Natural killer cell (primary cell): Measurements from ENCODE around the gene SLC25A41. TPM values are rescaled to one million over a fixed set of nuclear protein-coding genes. Genes with fewer than 3 reads are reported as not detected.

Source experiments
- ATAC-seq, 3 donors: fragments of 150-1000 bp in 2 of 3; fragments of 200-7000 bp in 1 of 3; cut with Tn5 transposase; 1 replicate in 1 of 3; 2 replicates in 2 of 3; pipeline ENCODE4 v1.10.0; 2021; ENCODE audit warnings: mild to moderate bottlenecking in 2 of 3, moderate library complexity in 2 of 3
- DNase-seq, 2 donors: peaks; one replicate each; pipeline versions ENCODE4 v3.0.0 to v3.0.0-alpha.2; 2013 to 2021; ENCODE audit warnings: mixed read lengths in 1 of 2
- H3K27ac ChIP-seq: one replicate; pipeline ENCODE4 v1.5.1; 2013; ENCODE audit warnings: mild to moderate bottlenecking, low read length
- H3K27me3 ChIP-seq: one replicate; pipeline ENCODE4 v1.6.1; 2013; ENCODE audit warnings: low read length; ENCODE audit not compliant: control insufficient read depth, insufficient read depth
- H3K36me3 ChIP-seq: one replicate; pipeline ENCODE4 v1.6.1; 2013; ENCODE audit warnings: low read length; ENCODE audit not compliant: control insufficient read depth, insufficient read depth
- H3K4me1 ChIP-seq: one replicate; pipeline ENCODE4 v1.6.1; 2013; ENCODE audit warnings: low read length; ENCODE audit not compliant: control insufficient read depth, insufficient read depth
- H3K4me3 ChIP-seq: one replicate; pipeline ENCODE4 v1.5.1; 2013; ENCODE audit warnings: low read length
- H3K9me3 ChIP-seq: one replicate; pipeline ENCODE4 v1.6.1; 2013; ENCODE audit warnings: low read length; ENCODE audit not compliant: control insufficient read depth, insufficient read depth
- H3K27ac Mint-ChIP-seq, 2 donors: one replicate each; pipeline ENCODE4 v1.8.0; 2022; ENCODE audit warnings: mild to moderate bottlenecking in 2 of 2, mixed read lengths in 2 of 2, moderate library complexity in 1 of 2
- H3K27me3 Mint-ChIP-seq, 2 donors: one replicate each; pipeline ENCODE4 v1.8.0; 2022; ENCODE audit warnings: low read depth in 2 of 2, mixed read lengths in 2 of 2
- H3K36me3 Mint-ChIP-seq: one replicate; pipeline ENCODE4 v1.8.0; 2022; ENCODE audit warnings: mixed read lengths
- H3K4me1 Mint-ChIP-seq, 2 donors: one replicate each; pipeline ENCODE4 v1.8.0; 2022; ENCODE audit warnings: mixed read lengths in 2 of 2
- H3K4me3 Mint-ChIP-seq: one replicate; pipeline ENCODE4 v1.8.0; 2022; ENCODE audit warnings: mild to moderate bottlenecking, moderate library complexity, mixed read lengths
- H3K9me3 Mint-ChIP-seq, 2 donors: one replicate each; pipeline ENCODE4 v1.8.0; 2022; ENCODE audit warnings: mixed read lengths in 2 of 2
- WGBS: methylation state at CpG from one replicate; pipeline ENCODE4 v1.1.7; 2013; ENCODE audit warnings: missing lambda C conversion rate; ENCODE audit not compliant: insufficient coverage; 5-methylcytosine and 5-hydroxymethylcytosine counted together
- intact Hi-C: fragments of 100-400 bp; cut with micrococcal nuclease; formaldehyde crosslinking; loops from one replicate; pipeline ENCODE4 v1.14.2; 2022
- total RNA-seq, 4 donors: library from RNA; stranded (reverse); fragments of 120-200 nt in 1 of 4; gene quantifications; one replicate each; pipeline versions ENCODE4 v1.2.3 to v1.2.4, GENCODE V29; 2013 to 2022
- TF ChIP-seq, protein P1 (sequence below): fragments of 200-600 bp; IDR thresholded peaks from one replicate; pipeline ENCODE4 v1.8.0; 2022; ENCODE audit warnings: antibody characterized with exemption

SLC25A41 gene
- total RNA-seq, 3 donors from 2014 or later (not counting 1 experiment from before 2014, with no cell fraction given), result not detected

DNA sequence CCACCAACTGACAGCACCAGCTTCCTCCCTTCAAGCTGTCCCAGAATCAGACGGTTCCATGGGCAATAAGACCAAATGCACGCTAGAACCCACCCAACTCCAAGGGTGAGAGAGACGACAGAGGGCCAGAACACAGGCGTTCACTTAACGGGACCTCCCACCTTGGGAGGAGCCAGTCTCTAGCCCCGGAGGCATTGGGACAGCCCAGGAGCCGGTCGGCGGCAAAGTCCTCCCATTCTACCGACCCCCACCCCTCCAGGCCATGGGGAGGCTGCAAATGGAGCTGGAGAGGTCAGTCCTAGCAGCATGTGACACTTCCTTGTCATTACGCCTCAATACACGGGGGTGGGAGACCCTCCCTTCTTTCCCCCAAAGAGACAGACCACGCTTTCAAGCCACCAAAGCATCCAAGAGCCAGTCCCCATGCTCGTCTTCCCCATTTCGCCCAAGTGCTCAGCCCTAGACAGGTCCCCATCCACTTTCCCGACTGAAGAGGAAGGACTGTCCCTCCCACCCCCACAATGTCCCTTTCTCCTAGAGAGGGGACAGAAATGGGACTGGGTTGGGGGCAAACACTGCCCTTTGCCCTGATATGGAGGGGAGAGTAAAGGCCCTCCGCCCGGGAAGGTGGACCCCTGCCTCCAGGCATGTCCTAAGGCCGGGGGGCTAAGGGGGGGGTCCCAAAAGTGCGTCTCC is 9.9 kb downstream of the SLC25A41 start:
- TF ChIP-seq, protein P1, sequence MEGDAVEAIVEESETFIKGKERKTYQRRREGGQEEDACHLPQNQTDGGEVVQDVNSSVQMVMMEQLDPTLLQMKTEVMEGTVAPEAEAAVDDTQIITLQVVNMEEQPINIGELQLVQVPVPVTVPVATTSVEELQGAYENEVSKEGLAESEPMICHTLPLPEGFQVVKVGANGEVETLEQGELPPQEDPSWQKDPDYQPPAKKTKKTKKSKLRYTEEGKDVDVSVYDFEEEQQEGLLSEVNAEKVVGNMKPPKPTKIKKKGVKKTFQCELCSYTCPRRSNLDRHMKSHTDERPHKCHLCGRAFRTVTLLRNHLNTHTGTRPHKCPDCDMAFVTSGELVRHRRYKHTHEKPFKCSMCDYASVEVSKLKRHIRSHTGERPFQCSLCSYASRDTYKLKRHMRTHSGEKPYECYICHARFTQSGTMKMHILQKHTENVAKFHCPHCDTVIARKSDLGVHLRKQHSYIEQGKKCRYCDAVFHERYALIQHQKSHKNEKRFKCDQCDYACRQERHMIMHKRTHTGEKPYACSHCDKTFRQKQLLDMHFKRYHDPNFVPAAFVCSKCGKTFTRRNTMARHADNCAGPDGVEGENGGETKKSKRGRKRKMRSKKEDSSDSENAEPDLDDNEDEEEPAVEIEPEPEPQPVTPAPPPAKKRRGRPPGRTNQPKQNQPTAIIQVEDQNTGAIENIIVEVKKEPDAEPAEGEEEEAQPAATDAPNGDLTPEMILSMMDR, result no peak
- under 1% methylated on average over 19 of the region's 20 CpGs for WGBS
- peak overlapping the region; percentile 87 for H3K4me3 Mint-ChIP-seq

DNA sequence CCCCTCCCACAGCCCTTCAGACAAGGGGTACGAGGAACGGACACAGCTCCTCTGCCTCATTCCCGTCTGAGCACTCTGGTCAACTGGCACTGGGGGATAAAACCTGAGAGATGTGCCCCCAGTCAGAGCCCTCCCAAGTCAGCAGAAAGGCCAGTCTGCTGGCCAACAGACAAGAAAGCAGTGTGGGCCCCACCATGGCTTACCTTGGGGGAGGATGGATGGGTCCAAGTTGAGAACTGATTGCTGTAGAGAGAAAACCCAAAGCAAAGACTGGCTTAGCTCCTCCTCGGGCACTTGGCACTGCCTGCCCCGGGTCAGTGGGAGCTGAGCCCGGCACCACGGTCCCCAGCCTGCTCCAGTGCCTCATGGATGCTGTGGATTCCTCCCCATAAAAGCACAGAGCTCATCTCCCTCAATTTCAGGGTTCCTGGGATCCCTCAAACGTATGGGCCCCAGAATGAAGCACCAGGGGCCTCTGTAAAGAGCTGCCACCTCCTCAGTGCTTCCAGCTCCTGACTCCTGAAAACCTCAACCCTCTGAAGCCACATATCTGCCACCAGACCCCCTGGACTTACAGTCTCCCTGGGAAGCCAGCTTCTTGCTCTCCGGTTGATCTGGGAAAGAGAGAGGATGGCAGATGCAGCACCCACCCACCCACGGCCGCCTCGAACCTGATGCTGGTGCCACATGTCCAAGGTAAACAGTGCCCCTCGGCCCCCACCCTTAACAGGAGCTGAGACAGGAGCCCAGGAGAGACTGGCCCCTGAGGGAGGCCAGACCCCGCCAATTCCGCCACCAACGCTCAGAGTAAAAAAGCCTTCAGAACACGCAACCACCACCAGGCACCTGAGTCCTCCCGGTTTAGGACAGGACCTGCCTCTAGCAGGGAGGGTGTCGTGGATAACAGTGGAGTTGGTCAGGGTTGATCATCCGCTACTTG is 12.2 kb downstream of the SLC25A41 start:
- Mint-ChIP-seq H3K4me3 (no peak overlapping the region), H3K27ac (peak overlapping the region in 1 of 2 donors; percentile 36), H3K27me3 (peaks cover 0 to under 1% of the 10 kb centered on the region in 2 donors), H3K4me1 (peaks cover 30 to 52% of the 10 kb centered on the region in 2 donors), H3K36me3 (no peaks in the 10 kb centered on the region), H3K9me3 (no peaks in the 10 kb centered on the region)
- intact Hi-C loops, result no loop called here
- 93% methylated on average over 20 of the region's 20 CpGs for WGBS
- no peak for DNase-seq
- no peaks in the 10 kb centered on the region for H3K9me3 ChIP-seq
- TF ChIP-seq, protein P1, result no peak
- peaks cover 57% of the 10 kb centered on the region for H3K36me3 ChIP-seq
- peaks cover 36% of the 10 kb centered on the region for H3K4me1 ChIP-seq
- no peak overlapping the region for H3K27ac ChIP-seq
- H3K4me3 ChIP-seq, result no peak overlapping the region
- ATAC-seq, result no peak
- no peaks in the 10 kb centered on the region for H3K27me3 ChIP-seq

More for the DNA sequence above, 9.9 kb downstream of the SLC25A41 start:
- no peak for ATAC-seq
- intact Hi-C loops, result loop anchor here (2.0 kb wide), 1 partner anchor 63 kb away; the partner anchor contains the start of gene CLPP
- peaks cover 34% of the 10 kb centered on the region for H3K36me3 ChIP-seq
- peak overlapping the region; percentile 2 for H3K27ac ChIP-seq
- Mint-ChIP-seq H3K27me3 (peaks cover 0 to 2% of the 10 kb centered on the region in 2 donors), H3K27ac (peak overlapping the region; percentile 72 to 81), H3K36me3 (no peaks in the 10 kb centered on the region), H3K9me3 (no peaks in the 10 kb centered on the region), H3K4me1 (peaks cover 30 to 50% of the 10 kb centered on the region in 2 donors)
- peaks cover 36% of the 10 kb centered on the region for H3K4me1 ChIP-seq
- H3K4me3 ChIP-seq, result peak overlapping the region; percentile 61
- peak; percentile 26 to 48 for DNase-seq
- no peaks in the 10 kb centered on the region for H3K27me3 ChIP-seq
- no peaks in the 10 kb centered on the region for H3K9me3 ChIP-seq

DNA sequence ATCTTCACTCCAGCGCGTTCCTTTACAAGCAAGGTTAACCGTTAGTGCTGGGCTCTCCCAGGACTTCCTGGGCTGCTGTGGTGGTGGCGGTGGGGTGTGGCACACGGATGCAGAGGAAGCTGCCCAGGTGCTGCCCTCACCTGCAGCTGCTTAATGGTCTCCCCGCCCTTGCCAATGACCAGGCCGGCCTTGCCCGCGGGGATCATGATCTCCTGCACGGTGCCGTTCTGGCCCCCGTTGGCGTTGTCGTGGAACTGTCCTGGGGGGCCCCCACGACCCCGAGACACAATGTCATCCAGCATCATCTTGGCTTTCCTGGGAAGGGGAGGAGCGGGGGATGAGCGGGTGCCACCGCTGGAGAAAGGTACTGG is 15.0 kb downstream of the SLC25A41 start:
- no peak overlapping the region for H3K4me3 Mint-ChIP-seq
- no peaks in the 10 kb centered on the region for H3K9me3 Mint-ChIP-seq
- Histone ChIP-seq H3K27ac (no peak overlapping the region), H3K9me3 (no peaks in the 10 kb centered on the region), H3K36me3 (peaks cover 78% of the 10 kb centered on the region), H3K4me3 (no peak overlapping the region), H3K4me1 (peaks cover 20% of the 10 kb centered on the region), H3K27me3 (no peaks in the 10 kb centered on the region)
- 96% methylated on average over 19 of the region's 19 CpGs for WGBS
- H3K4me1 Mint-ChIP-seq, result peaks cover 18 to 36% of the 10 kb centered on the region in 2 donors
- H3K27me3 Mint-ChIP-seq, result no peaks in the 10 kb centered on the region
- H3K27ac Mint-ChIP-seq, result no peak overlapping the region
- H3K36me3 Mint-ChIP-seq, result no peaks in the 10 kb centered on the region
- TF ChIP-seq, protein P1, result no peak
- intact Hi-C loops, result no loop called here
- ATAC-seq (no peak), DNase-seq (no peak)
